HepG2 (cell line): ENCODE measurements around the gene NFAT5. TPM values are rescaled to one million over a fixed set of nuclear protein-coding genes. Genes with fewer than 3 reads are reported as not detected.

Source experiments
- ATF7-NPFF ChIP-seq: sonication (generic); formaldehyde crosslinking; IDR thresholded peaks from 2 replicates; pipeline ENCODE4 v1.8.1; 2023; ENCODE audit warnings: mild to moderate bottlenecking, low read depth, missing genetic modification reagents, moderate library complexity
- MAZ ChIP-seq, 2 experiments: sonication (generic) in 1 of 2; formaldehyde crosslinking in 1 of 2; IDR thresholded peaks; 2 replicates each; pipeline versions ENCODE4 v1.5.0 to v1.6.1; 2012 to 2020; ENCODE audit warnings: low read depth in 2 of 2, mild to moderate bottlenecking in 2 of 2, borderline replicate concordance in 1 of 2, improper control_type of control experiment in 1 of 2, low read length in 1 of 2, missing genetic modification reagents in 1 of 2, moderate library complexity in 1 of 2
- NKX3-1 ChIP-seq: sonication (generic); formaldehyde crosslinking; IDR thresholded peaks from 2 replicates; pipeline ENCODE4 v1.5.0; 2020; ENCODE audit warnings: missing genetic modification reagents
- ZBTB8A ChIP-seq: sonication (generic); formaldehyde crosslinking; IDR thresholded peaks from 2 replicates; pipeline ENCODE4 v1.4.0; 2020; ENCODE audit warnings: mild to moderate bottlenecking, low read depth, missing genetic modification reagents, borderline replicate concordance
- ZNF256 ChIP-seq: sonication (generic); formaldehyde crosslinking; conservative IDR thresholded peaks from 2 replicates; pipeline ENCODE4 v1.4.0; 2020; ENCODE audit warnings: missing genetic modification reagents
- ZNF329 ChIP-seq: sonication (generic); formaldehyde crosslinking; IDR thresholded peaks from 2 replicates; pipeline ENCODE4 v1.9.0; 2021; ENCODE audit warnings: low read depth, mild to moderate bottlenecking, missing genetic modification reagents
- polyA plus RNA-seq, 8 experiments: library from polyadenylated mRNA; depleted of rRNA in 3 of 8; stranded (reverse) in 7 of 8; unstranded in 1 of 8; fragments of >200 nt; fragmentation: Illumina TruSeq in 4 of 8; extraction: Trizol in 4 of 8; gene quantifications; 2 replicates each; pipeline versions ENCODE4 v1.2.1 to v1.2.3, GENCODE V29; 2011 to 2016; ENCODE audit warnings: low read depth in 4 of 8, missing spikeins in 1 of 8, mixed read lengths in 1 of 8; ENCODE audit not compliant: insufficient read depth in 1 of 8
- total RNA-seq, 5 experiments: library from RNA; depleted of rRNA; stranded (reverse); fragments of >200 nt; fragmentation: Illumina TruSeq; extraction: Trizol; gene quantifications; 2 replicates each; pipeline ENCODE4 v1.2.3, GENCODE V29; 2016; ENCODE audit warnings: low read depth in 1 of 5
- TF ChIP-seq, protein P1 (sequence below): sonication (generic); formaldehyde crosslinking; IDR thresholded peaks from 2 replicates; pipeline ENCODE4 v1.4.0; 2020; ENCODE audit warnings: missing genetic modification reagents
- TF ChIP-seq, protein P2 (sequence below): sonication (generic); formaldehyde crosslinking; IDR thresholded peaks from 2 replicates; pipeline ENCODE4 v1.4.0; 2020; ENCODE audit warnings: missing genetic modification reagents
- TF ChIP-seq, protein P3 (sequence below): sonication (generic); formaldehyde crosslinking; IDR thresholded peaks from 2 replicates; pipeline ENCODE4 v1.5.0; 2020; ENCODE audit warnings: missing genetic modification reagents, mild to moderate bottlenecking, borderline replicate concordance
- TF ChIP-seq, protein P4 (sequence below): sonication (generic); formaldehyde crosslinking; IDR thresholded peaks from 2 replicates; pipeline ENCODE4 v1.4.0; 2020; ENCODE audit warnings: mild to moderate bottlenecking, missing genetic modification reagents
- TF ChIP-seq, protein P5 (sequence below): sonication (generic); formaldehyde crosslinking; IDR thresholded peaks from 2 replicates; pipeline ENCODE4 v1.8.0; 2022; ENCODE audit warnings: mild to moderate bottlenecking, missing genetic modification reagents; ENCODE audit not compliant: insufficient replicate concordance
- TF ChIP-seq, protein P6 (sequence below): sonication (generic); formaldehyde crosslinking; IDR thresholded peaks from 2 replicates; pipeline ENCODE4 v1.8.0; 2022; ENCODE audit warnings: missing genetic modification reagents, mild to moderate bottlenecking, borderline replicate concordance

NFAT5 gene
- total and polyA plus RNA-seq, 2 of the 13 experiments (the other 11 are each of a cell fraction or from before 2014, with no cell fraction given): 20.5 to 54.3 TPM

DNA sequence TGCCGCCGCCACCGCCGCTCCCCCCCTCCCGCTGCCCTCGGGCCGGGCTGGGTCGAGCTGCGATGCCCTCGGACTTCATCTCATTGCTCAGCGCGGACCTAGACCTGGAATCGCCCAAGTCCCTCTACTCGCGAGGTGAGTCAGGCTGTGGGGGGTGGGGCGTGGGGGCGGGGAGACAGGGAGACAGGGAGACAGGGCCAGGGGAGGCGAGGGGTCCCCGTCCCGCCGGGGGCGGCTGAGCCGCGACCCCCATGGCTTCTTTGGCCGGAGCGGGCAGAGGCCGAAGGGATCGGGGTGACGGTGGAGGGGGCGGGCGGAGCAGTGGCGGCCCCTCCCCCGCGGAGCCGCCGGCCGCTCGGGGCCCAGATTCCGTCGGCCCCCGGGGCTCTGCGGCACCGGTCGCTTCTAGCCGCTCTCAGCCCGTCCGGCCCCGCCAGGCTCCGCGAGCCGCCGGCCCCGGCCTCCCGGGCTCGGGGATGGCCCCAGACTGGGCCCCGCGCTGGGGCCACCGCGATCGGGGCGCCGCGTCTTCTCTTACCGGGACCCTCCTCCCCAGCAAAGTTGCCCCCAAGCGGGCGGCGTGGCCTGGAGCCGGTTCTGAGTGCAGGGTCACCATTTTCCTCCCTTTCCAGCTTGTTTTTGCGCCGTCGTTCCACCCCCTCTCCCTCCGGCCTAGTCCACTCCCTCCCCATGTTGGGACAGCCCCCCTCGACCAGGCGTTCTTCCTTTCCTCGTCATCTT, 644 bp downstream of the NFAT5 start (continued):
- TF ChIP-seq, protein P1, sequence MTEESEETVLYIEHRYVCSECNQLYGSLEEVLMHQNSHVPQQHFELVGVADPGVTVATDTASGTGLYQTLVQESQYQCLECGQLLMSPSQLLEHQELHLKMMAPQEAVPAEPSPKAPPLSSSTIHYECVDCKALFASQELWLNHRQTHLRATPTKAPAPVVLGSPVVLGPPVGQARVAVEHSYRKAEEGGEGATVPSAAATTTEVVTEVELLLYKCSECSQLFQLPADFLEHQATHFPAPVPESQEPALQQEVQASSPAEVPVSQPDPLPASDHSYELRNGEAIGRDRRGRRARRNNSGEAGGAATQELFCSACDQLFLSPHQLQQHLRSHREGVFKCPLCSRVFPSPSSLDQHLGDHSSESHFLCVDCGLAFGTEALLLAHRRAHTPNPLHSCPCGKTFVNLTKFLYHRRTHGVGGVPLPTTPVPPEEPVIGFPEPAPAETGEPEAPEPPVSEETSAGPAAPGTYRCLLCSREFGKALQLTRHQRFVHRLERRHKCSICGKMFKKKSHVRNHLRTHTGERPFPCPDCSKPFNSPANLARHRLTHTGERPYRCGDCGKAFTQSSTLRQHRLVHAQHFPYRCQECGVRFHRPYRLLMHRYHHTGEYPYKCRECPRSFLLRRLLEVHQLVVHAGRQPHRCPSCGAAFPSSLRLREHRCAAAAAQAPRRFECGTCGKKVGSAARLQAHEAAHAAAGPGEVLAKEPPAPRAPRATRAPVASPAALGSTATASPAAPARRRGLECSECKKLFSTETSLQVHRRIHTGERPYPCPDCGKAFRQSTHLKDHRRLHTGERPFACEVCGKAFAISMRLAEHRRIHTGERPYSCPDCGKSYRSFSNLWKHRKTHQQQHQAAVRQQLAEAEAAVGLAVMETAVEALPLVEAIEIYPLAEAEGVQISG (CRISPR knock-in tag): peak; percentile 34; the same call in 1 of the 2 replicates
- TF ChIP-seq ATF7-NPFF (CRISPR knock-in tag): 0 out of 2 replicates have a peak, but pooled peaks have one; percentile 51
- 0 out of 2 replicates have a peak, but pooled peaks have one; percentile 36 for TF ChIP-seq NKX3-1 (CRISPR knock-in tag)
- peak; percentile 4; the same call in 1 of the 2 replicates for TF ChIP-seq ZBTB8A (CRISPR knock-in tag)
- TF ChIP-seq, protein P2, sequence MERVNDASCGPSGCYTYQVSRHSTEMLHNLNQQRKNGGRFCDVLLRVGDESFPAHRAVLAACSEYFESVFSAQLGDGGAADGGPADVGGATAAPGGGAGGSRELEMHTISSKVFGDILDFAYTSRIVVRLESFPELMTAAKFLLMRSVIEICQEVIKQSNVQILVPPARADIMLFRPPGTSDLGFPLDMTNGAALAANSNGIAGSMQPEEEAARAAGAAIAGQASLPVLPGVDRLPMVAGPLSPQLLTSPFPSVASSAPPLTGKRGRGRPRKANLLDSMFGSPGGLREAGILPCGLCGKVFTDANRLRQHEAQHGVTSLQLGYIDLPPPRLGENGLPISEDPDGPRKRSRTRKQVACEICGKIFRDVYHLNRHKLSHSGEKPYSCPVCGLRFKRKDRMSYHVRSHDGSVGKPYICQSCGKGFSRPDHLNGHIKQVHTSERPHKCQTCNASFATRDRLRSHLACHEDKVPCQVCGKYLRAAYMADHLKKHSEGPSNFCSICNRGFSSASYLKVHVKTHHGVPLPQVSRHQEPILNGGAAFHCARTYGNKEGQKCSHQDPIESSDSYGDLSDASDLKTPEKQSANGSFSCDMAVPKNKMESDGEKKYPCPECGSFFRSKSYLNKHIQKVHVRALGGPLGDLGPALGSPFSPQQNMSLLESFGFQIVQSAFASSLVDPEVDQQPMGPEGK (CRISPR knock-in tag): peak; percentile 54; the same call in 1 of the 2 replicates
- TF ChIP-seq MAZ (IDR thresholded peaks at IDR 0.05; ENCODE audit: borderline replicate concordance, low read depth, low read length): peak; percentile 42; the same call in 1 of the 2 replicates
- no peak for TF ChIP-seq MAZ (CRISPR knock-in tag; IDR thresholded peaks at IDR 0.05; ENCODE audit: low read depth)
- TF ChIP-seq, protein P3, sequence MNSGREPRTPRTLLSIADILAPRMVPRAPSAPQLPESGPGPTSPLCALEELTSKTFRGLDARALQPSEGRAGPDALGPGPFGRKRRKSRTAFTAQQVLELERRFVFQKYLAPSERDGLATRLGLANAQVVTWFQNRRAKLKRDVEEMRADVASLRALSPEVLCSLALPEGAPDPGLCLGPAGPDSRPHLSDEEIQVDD (CRISPR knock-in tag): 0 out of 2 replicates have a peak, but pooled peaks have one; percentile 32
- TF ChIP-seq, protein P4, sequence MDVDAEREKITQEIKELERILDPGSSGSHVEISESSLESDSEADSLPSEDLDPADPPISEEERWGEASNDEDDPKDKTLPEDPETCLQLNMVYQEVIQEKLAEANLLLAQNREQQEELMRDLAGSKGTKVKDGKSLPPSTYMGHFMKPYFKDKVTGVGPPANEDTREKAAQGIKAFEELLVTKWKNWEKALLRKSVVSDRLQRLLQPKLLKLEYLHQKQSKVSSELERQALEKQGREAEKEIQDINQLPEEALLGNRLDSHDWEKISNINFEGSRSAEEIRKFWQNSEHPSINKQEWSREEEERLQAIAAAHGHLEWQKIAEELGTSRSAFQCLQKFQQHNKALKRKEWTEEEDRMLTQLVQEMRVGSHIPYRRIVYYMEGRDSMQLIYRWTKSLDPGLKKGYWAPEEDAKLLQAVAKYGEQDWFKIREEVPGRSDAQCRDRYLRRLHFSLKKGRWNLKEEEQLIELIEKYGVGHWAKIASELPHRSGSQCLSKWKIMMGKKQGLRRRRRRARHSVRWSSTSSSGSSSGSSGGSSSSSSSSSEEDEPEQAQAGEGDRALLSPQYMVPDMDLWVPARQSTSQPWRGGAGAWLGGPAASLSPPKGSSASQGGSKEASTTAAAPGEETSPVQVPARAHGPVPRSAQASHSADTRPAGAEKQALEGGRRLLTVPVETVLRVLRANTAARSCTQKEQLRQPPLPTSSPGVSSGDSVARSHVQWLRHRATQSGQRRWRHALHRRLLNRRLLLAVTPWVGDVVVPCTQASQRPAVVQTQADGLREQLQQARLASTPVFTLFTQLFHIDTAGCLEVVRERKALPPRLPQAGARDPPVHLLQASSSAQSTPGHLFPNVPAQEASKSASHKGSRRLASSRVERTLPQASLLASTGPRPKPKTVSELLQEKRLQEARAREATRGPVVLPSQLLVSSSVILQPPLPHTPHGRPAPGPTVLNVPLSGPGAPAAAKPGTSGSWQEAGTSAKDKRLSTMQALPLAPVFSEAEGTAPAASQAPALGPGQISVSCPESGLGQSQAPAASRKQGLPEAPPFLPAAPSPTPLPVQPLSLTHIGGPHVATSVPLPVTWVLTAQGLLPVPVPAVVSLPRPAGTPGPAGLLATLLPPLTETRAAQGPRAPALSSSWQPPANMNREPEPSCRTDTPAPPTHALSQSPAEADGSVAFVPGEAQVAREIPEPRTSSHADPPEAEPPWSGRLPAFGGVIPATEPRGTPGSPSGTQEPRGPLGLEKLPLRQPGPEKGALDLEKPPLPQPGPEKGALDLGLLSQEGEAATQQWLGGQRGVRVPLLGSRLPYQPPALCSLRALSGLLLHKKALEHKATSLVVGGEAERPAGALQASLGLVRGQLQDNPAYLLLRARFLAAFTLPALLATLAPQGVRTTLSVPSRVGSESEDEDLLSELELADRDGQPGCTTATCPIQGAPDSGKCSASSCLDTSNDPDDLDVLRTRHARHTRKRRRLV: 0 out of 2 replicates have a peak, but pooled peaks have one; percentile 61
- TF ChIP-seq, protein P5, sequence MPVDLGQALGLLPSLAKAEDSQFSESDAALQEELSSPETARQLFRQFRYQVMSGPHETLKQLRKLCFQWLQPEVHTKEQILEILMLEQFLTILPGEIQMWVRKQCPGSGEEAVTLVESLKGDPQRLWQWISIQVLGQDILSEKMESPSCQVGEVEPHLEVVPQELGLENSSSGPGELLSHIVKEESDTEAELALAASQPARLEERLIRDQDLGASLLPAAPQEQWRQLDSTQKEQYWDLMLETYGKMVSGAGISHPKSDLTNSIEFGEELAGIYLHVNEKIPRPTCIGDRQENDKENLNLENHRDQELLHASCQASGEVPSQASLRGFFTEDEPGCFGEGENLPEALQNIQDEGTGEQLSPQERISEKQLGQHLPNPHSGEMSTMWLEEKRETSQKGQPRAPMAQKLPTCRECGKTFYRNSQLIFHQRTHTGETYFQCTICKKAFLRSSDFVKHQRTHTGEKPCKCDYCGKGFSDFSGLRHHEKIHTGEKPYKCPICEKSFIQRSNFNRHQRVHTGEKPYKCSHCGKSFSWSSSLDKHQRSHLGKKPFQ (CRISPR knock-in tag): peak; percentile 63
- TF ChIP-seq ZNF329 (CRISPR knock-in tag): peak; percentile 35; the same call in 1 of the 2 replicates
- TF ChIP-seq, protein P6, sequence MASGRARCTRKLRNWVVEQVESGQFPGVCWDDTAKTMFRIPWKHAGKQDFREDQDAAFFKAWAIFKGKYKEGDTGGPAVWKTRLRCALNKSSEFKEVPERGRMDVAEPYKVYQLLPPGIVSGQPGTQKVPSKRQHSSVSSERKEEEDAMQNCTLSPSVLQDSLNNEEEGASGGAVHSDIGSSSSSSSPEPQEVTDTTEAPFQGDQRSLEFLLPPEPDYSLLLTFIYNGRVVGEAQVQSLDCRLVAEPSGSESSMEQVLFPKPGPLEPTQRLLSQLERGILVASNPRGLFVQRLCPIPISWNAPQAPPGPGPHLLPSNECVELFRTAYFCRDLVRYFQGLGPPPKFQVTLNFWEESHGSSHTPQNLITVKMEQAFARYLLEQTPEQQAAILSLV (CRISPR knock-in tag): 0 out of 2 replicates have a peak, but pooled peaks have one; percentile 29
- peak; percentile 48; the same call in 1 of the 2 replicates for TF ChIP-seq ZNF256 (CRISPR knock-in tag)
